Ishikawa (cell line): Measurements from ENCODE around the gene MAML1.

Experiments used
- CEBPB ChIP-seq: IDR thresholded peaks from 2 replicates; pipeline ENCODE4 v1.6.1; 2012
- CREB1 ChIP-seq: IDR thresholded peaks from 2 replicates; pipeline ENCODE4 v1.6.1; 2012; ENCODE audit warnings: low read depth
- EP300 ChIP-seq: IDR thresholded peaks from 2 replicates; pipeline ENCODE4 v1.6.1; 2012; ENCODE audit warnings: borderline replicate concordance
- FOXM1 ChIP-seq: IDR thresholded peaks from 2 replicates; pipeline ENCODE4 v1.6.1; 2012; ENCODE audit warnings: low read depth, borderline replicate concordance
- MAX ChIP-seq: IDR thresholded peaks from 2 replicates; pipeline ENCODE4 v1.6.1; 2012
- RAD21 ChIP-seq: IDR thresholded peaks from 2 replicates; pipeline ENCODE4 v1.6.1; 2012; ENCODE audit warnings: low read depth
- TAF1 ChIP-seq: IDR thresholded peaks from 2 replicates; pipeline ENCODE4 v1.6.1; 2012; ENCODE audit warnings: low read depth, mild to moderate bottlenecking
- TEAD4 ChIP-seq: IDR thresholded peaks from 2 replicates; pipeline ENCODE4 v1.6.1; 2012
- YY1 ChIP-seq: IDR thresholded peaks from 2 replicates; pipeline ENCODE4 v1.6.1; 2012; ENCODE audit warnings: low read depth
- ZBTB7A ChIP-seq: IDR thresholded peaks from 2 replicates; pipeline ENCODE4 v1.6.1; 2012; ENCODE audit warnings: low read depth

GRCh38 chr5:179774442-179774841 lies 41.8 kb downstream of the MAML1 start:
- TF ChIP-seq TAF1: no peak
- no peak for TF ChIP-seq YY1
- no peak for TF ChIP-seq CEBPB
- TF ChIP-seq EP300: no peak
- TF ChIP-seq ZBTB7A: no peak
- TF ChIP-seq RAD21: no peak
- TF ChIP-seq TEAD4: no peak
- no peak for TF ChIP-seq FOXM1
- TF ChIP-seq MAX: no peak
- TF ChIP-seq CREB1: no peak
